HG02759 (cell line): ENCODE measurements around the gene HID1.

Experiments
- ATAC-seq: cut with Tn5 transposase; IDR thresholded peaks from one replicate; pipeline ENCODE4 v1.9.1; 2021; ENCODE audit warnings: mild to moderate bottlenecking, moderate library complexity; ENCODE audit not compliant: unreplicated experiment

HID1 gene

DNA sequence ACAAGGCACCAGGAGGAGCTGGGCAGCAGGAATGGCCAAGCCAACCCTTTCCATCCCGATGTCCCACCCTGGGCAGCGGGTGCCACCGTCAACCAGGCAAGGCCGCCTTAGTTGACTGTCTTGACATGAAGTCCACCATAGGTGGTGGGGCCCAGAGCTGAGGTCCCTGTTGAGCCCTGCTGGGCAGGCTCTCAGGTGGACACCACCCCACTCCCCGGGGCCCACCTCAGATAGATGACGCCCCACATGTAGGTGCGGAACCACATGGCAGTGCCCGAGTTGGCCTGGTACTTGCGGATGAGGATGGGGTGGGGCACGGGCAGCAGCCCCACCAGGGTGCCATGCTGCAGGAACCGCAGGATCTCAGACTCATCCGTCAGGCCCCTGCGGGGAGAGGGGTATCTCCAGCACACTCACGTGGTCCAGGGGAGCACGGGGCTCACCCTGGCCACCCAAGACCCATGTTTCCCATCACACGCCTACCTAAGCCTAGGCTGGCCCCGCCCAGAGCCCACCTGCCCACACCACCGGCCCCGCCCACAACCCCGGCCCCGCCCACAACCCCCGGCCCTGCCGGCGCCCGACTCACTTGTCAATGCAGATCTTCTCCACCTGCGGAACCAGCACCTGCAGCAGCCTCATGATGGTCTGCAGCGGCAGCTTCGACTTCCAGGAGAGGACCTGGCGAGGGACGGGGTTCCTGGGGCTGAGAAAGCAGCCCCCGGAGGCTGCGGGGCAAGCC, 20.7 kb downstream of the HID1 start:
- ATAC-seq: no peak

DNA sequence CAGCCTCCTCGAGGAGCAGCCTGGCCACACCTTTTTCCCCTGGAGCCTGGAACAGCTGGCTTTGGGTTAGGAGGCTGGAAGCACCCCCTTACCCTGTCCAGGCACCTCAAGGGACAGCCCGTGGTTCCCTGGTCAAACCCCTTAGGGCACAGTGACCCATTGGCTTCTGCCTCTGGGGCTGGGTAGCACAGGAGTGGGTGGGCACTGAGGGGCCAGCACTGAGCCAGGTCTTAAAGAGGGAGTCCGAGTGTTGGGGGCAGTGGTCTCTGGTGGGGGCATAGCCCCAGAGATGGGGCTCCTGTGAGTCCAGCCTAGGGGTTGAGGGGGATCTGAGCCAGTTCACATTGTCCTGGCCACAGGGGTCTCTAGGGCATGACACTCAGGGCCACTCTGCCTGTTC, 21.5 kb downstream of the HID1 start:
- no peak for ATAC-seq

DNA sequence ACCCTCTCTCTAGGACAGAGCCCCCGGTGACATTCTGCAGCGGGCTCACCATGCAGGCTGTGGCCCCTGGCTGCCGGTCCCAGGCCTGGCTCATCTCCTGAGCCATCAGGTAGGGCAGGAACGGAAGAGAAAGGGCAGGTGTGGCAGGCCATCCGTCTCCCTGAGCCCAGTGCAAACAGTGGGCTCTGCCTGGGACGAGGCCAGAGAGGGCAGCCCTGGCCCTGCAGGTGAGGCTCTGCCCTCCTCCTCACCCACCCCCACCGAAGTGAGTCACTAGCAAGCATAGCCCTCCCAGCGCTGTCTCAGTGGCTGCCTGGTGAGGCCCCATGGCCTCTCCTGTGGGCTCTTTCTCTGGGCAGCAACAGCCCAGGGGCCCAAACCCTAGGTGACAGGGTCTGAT, 22.4 kb downstream of the HID1 start:
- ATAC-seq: no peak

DNA sequence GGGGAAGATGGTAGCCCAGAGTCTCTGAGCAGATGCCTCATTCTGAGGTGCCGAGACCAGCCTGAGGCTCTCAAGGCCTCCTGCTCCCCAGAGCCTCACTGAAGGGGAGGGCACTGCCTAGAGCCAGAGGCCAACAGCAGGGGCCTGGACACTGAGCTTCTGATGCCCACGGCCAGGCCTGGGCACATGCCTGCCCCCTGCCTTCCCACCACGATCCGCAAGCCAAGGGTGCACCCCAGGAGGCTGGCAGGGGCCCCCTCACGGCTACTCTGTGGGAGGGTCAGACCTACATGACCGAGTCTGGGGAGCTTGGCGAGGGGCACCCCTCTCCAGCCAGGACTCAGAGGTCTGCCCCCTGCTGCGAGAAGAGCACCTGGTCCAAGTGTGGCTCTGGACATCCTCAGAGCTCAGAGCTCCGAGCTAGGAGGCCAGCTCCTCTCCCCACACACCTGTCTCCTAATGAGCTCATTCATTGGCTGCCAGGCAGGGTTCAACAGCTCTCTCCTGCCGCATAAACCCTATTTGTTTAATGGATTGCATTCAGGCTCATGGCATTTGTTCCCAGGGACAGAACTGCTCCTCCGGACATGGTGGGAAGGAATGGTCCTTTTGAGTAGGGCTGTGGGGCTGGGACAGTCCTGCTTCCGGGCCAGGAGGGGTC, 23.0 kb downstream of the HID1 start:
- ATAC-seq: no peak

DNA sequence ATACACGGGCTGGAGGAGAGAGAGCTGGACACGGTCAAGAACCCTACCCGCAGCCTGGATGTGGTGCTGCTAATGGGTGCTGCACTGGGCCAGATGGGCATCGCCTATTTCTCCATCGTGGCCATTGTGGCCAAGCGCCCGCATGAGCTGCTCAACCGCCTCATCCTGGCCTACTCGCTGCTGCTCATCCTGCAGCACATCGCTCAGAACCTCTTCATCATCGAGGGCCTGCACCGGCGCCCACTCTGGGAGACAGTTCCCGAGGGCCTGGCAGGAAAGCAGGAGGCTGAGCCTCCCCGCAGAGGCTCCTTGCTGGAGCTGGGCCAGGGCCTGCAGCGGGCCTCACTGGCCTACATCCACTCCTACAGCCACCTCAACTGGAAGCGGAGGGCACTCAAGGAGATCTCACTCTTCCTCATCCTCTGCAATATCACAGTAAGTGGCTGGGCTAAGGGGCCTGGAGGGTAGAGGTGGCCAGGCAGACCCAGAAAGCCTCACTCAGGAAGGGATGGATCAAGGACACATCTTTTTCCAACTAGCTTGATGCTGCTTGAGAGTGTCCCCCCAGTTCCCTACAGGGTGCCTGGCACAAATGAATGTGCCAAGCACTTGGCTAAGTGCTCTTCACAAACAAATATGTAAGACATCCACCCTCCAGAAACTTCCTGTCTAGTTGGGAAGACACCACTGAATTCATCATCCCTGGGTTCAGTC, 25.4 kb downstream of the HID1 start:
- ATAC-seq: no peak

DNA sequence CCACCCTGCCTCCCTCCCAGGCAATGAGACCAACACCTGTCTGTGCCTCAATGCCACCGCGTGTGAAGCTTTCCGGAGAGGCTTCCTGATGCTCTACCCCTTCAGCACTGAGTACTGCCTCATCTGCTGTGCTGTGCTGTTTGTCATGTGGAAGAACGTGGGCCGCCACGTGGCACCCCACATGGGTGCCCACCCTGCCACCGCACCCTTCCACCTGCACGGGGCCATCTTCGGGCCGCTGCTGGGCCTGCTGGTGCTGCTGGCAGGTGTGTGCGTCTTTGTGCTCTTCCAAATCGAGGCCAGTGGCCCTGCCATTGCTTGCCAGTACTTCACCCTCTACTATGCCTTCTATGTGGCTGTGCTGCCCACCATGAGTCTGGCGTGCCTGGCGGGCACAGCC, 25.9 kb downstream of the HID1 start:
- ATAC-seq: no peak

DNA sequence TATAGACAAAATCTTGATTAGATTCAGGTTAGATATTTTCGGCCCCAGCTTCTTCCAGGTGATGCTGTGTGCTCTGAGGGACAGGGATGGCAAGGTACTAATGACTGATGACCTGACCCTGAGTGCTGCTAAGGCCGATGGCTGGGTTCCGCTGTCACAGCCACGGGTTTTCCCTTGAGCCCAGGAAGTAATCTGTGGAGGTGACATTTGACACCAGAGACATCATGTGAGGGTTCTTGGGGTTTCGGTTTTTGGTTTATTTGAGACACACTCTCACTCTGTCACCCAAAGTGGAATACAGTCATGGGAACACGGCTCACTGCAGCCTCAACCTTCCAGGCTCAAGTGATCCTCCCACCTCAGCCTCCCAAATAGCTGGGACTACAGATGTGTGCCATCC, 27.0 kb downstream of the HID1 start:
- no peak for ATAC-seq

DNA sequence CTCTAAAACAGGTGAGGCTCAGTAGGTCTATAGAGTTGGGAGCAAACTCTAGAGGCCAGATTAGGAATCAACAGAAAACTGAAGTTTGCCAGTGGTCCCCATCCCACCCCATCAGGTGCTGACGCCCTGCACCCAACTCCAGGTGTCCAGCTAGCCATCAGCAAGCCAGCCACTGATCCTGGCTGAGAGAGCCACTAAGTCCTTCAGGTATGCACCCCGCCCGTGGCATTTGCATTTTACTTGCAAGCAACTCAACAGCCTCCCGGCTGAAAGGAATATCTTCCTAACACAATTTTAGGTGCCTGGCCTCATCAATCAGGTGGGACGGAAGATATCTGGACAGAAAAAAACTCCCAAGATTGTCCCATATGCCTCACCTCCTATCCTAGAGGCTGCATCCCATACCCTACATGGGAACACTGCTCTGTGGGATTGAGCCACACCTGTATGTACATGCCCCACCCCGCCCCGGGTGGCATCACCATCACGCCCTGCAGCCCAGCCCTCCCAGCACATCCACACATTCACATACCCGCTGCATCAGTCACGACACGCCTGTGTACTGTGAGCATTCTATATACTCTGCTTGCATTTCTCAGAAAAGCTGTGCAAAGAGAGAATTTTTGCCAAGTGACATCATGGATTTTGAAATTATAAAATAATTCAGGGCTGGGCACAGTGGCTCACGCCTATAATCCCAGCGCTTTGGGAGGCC, 28.6 kb downstream of the HID1 start:
- no peak for ATAC-seq

DNA sequence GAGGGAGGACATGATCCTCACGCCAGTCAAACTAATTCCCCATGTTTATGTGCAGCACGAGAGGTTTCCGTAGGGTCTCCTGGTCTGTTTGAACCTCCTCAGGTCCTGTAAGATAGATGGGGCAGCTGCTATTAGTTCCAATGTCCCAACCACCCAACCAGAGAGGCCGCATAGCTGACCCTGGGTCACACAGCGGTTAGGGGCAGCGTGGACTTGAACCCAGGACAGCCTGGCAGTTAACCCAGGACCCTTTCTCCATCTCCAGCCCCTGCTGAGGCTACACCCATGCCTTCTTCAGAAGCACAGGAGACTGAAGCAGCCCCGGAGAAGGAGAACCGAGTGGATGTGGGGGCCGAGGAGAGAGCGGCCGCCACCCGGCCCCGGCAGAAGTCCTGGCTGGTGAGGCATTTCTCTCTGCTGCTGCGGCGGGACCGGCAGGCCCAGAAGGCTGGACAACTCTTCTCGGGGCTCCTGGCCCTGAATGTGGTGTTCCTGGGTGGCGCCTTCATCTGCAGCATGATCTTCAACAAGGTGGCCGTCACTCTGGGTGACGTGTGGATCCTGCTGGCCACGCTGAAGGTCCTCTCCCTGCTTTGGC, 31.3 kb downstream of the HID1 start:
- ATAC-seq: no peak

DNA sequence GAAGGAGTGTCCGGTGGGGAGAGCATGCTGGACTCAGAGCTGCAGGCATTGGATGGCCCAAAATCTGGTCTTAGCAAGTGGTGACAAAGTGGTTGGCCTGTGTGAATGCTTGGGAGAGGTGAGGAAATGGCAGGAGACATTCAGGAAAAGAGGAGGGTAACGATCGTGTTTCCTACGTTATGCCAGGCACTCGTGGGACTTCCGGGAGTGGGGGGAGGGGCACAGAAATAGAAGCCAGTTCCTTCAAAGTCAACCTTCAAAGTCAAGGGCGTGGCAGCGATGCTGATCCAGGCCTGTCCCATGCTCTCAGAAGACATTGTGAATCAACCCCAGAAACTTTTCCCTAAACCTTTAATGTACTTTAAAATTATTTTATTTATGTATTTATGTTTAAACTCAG, 33.0 kb downstream of the HID1 start:
- no peak for ATAC-seq

DNA sequence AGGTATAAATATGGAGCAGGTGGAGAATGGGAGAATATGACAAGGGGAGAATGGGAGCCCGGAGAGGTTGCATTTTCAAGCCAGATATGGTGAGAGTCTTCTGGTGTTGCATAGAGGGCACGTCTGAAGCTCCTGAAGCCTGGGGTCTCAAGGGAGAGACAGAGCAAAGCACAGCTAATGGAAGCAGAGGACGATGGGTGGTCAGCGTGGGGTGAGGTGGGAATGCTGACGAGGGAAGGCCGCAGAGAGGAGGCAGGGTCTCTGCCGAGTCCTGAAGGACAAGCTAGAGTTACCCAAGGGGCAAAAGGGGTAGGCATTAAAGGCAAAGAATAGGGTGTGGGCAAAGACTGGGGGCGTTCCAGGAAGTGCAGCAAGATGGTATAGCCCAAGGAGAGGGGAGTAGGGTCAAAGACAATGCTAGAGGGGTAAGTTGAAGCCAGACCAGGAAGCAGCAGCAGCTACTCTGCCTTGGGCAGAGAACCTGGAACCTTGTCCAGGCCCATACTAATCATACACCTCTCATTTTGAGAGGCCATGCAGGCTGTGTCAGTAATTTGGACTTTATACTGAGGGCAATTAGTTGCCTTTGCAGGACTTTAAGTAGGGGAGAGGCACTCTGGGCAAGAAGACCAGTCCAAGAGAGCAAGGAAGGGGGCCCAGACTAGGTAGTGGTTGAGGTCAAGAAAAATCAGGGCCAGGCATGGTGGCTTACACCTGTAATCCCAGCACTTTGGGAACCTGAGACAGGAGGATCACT, 34.2 kb downstream of the HID1 start:
- no peak for ATAC-seq

DNA sequence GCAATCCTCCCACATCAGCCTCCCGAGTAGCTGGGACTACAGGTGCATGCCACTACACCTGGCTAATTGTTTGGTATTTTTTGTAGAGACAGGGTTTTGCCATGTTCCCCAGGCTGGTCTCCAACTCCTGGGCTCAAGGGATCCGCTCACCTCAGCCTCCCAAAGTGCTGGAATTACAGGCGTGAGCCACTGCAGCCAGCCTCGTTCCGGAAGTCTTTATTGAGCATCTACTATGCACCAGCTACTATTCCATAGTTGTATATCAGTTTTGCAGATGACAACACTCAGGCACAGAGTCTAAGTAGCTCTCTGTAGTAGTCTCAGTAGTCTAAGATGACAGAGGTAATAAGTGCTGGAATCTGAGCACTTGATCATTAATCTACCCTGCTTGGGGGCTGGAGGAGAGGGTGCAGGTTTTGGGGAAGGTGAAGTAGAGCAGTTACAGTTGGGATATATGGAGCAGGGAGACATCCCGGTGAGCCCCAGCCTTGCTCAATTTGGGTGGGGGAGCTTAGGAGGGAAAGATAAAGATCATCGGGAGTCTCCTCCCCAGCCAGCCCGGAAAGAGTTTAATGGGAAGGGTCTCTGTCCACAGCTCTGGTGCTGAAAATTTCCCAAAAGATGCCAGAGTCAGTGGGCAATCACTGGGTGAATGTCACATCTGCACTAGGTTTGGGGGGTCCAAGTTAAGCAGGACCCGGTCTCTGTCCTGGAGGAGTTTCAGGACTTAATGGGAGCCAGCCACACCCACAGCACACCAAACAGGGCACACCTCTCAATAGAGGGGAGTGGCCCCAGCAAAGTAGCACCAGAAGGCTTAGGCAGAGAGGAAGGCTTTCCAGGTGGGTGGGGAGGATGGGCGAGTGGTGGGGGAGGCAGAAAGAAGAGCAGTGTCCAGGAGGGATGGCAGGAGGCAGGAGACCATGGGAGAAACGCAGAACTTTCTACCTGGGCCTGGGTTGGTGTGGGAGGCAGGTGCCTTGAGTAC, 35.2 kb downstream of the HID1 start:
- ATAC-seq: no peak

DNA sequence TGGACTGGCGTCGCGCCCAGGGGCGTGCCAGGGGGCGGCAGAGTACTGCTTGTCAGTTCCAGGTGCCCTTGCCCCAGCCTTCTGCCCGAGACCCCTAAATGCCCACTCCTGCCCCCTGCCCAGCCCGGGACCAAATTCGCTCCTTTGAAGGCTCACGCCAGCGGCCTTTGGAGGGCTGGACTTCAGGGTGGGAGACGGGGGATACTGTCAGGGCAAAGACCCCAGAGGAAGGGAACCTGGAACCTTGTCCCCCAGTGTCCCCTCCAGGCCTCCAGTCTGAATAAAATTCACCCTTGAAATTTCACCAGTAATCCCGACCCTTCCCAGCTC, 36.1 kb downstream of the HID1 start:
- no peak for ATAC-seq

DNA sequence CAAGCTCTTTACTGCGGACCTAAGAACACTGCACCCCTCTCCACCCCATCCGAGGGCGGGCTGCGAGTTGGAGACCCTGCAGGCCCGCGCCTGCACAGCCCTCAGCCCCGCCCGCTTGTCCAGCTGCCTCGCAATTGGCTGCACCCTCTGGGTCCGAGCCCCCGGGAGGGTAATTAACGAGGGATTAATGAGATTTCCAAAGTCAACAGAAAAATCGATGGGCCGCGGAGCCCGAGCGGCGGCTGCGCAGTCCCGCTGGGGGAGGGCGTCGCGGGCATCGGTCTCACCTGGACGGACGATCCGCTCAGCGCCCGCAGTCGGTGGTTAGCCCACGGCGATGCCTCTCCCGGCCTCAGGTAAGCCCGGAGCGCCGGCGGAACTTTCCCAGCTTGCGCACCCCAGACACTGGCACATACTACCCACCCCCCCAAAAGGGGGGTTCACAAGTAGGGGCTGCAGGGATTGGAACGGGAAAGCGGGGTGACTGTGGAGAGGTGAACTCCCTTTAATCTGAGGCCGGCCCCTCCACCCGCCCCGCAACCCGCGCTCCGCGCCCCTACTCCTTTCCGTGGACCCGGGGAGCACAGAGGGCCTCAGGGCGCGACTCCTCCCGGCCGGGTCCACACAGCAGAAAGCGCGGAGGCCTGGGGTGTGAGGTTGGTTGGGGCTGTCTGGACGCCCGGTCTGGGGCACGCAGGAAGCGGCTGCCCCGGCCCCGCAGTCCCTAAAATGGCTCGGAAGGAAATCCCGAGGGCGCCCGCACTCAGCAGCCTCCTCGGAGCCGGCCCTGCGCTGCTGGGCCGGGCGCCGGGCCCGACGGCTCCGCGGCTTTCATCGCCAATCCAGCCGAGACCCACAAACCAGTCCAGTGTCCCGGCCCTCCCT, 36.7 kb downstream of the HID1 start, which contains the start of gene OTOP3:
TSS of gene OTOP3 (plus strand) at position 314 of the 885 bp plus-strand sequence. CDS start at position 338, 24 bp downstream.
- no peak for ATAC-seq

DNA sequence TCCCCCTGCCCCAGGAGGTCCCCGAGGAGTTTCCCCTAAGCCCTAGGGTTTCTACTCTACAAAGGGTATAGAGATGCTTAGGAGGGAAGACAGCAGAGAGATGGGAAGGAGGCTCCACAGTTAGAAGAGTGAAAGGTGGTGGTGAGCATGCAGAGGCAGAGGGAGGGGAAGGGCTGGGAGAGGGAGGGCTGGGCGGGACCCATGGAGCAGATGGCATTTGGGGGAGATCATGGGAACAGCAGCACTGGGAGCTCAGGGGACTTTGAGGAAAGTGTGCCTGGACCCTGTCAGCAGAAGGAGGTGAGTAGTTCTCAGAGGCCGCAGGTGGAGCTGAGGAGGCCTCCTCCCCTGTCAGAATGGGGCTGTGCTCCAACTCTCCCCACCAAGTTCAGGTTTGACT, 37.5 kb downstream of the HID1 start:
- ATAC-seq: no peak

DNA sequence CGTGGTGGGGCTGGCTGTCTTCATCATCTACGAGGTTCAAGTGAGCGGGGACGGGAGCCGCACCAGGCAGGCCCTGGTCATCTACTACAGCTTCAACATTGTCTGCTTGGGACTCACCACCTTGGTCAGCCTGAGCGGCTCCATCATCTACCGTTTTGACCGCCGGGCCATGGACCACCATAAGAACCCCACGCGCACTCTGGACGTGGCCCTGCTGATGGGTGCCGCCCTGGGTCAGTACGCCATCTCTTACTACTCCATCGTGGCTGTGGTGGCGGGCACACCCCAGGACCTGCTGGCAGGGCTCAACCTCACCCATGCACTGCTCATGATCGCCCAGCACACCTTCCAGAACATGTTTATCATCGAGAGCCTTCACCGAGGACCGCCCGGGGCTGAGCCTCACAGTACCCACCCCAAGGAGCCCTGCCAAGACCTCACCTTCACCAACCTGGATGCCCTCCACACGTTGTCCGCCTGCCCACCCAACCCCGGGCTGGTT, 42.0 kb downstream of the HID1 start:
- ATAC-seq: no peak

DNA sequence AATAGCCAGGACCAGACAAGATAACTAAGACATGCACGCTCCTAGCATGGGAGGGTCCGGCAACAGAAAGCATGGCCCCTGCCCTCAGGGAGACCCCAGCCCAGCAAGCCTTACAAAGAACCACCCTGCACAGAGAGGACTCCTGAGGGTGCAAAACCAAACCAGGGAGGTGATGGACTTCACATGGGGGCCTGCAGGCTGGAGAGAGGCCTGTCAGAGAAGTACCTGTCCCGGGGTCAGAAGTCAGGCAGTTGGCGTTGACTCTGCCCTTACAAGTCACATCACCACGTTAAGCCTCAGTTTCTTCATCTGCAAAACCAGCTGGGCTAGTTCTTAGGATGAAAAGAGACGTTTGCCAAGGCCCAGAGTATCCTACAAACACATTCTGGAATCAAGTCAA, 43.8 kb downstream of the HID1 start:
- no peak for ATAC-seq

DNA sequence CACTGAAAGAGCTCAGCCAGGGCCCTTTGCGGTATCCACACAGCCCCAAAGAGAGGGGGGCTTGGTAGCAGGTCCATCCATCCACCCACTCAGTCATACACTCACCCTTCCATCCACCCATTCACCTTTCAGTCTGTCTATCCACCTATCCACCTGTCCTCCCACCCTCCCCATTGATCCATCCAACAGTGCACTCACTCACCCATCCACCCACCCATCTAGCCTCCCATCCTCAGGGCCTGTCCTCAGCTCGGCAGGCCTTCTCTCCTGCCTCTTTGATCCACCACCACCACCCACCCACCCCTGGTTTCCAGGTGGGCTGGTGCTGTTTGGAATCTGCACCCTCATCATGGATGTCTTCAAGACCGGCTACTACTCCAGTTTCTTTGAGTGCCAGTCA, 47.3 kb downstream of the HID1 start:
- no peak for ATAC-seq
